ENCODE measurements around the gene PDZK1.
A peak's percentile ranks its signal among the peaks of the same experiment; 100 is the strongest.
"Not testable (repeated sequence)": the region's sequence is repeated elsewhere in the genome, so short reads cannot be mapped to it uniquely, and the experiment has no call there.

Gene PDZK1

GRCh38 chr1:145708063-145708462 is 895 bp upstream of the PDZK1 start:
- DNase-seq, result no peak

- DNase-seq, result no peak
These were observed 993 bp downstream of the PDZK1 start for GRCh38 chr1:145706086-145706664.

GRCh38 chr1:145705622-145706021 is 1.5 kb downstream of the PDZK1 start:
- no peak for DNase-seq

- DNase-seq, result no peak
These were observed 4.3 kb downstream of the PDZK1 start for GRCh38 chr1:145702826-145703225.

- no peak for DNase-seq
These were observed 5.1 kb downstream of the PDZK1 start for GRCh38 chr1:145702052-145702451.

- DNase-seq, result no peak
These were observed 5.8 kb downstream of the PDZK1 start for GRCh38 chr1:145701306-145701862.

GRCh38 chr1:145696630-145696960 is 10.6 kb downstream of the PDZK1 start:
- no peak for DNase-seq

- no peak for DNase-seq
These were observed 11.1 kb downstream of the PDZK1 start for GRCh38 chr1:145695821-145696629.

GRCh38 chr1:145692785-145693443 is 14.3 kb downstream of the PDZK1 start:
- no peak for DNase-seq

GRCh38 chr1:145690587-145691558 is 16.3 kb downstream of the PDZK1 start:
- DNase-seq, result peak; percentile 35

- DNase-seq, result no peak
These were observed 17.2 kb downstream of the PDZK1 start for GRCh38 chr1:145689922-145690321.

- DNase-seq, result no peak
These were observed 18.2 kb downstream of the PDZK1 start for GRCh38 chr1:145688924-145689323.

GRCh38 chr1:145688328-145688727 is 18.8 kb downstream of the PDZK1 start:
- DNase-seq, result no peak

- DNase-seq, result not testable (repeated sequence)
These were observed 21.1 kb downstream of the PDZK1 start for GRCh38 chr1:145686078-145686477.

- not testable (repeated sequence) for DNase-seq
These were observed 22.3 kb downstream of the PDZK1 start for GRCh38 chr1:145684858-145685257.

GRCh38 chr1:145673217-145673616 is 34.0 kb downstream of the PDZK1 start:
- not testable (repeated sequence) for DNase-seq

- DNase-seq, result not testable (repeated sequence)
These were observed 36.0 kb downstream of the PDZK1 start for GRCh38 chr1:145670995-145671745.

GRCh38 chr1:145665015-145665414 is 42.2 kb downstream of the PDZK1 start:
- not testable (repeated sequence) for DNase-seq

- not testable (repeated sequence) for DNase-seq
These were observed 44.7 kb downstream of the PDZK1 start for GRCh38 chr1:145662502-145662901.

GRCh38 chr1:145656245-145656943 is 50.8 kb downstream of the PDZK1 start:
- not testable (repeated sequence) for DNase-seq

- not testable (repeated sequence) for DNase-seq
These were observed 63.2 kb downstream of the PDZK1 start for GRCh38 chr1:145643990-145644389.

All from stimulated activated CD4-positive, alpha-beta T cell treated with anti-CD3 and anti-CD28 coated beads, Interleukin-4, amount 100 ng/mL, for 24 hours (primary cell).